Measurements from ENCODE around the gene HAGHL.
"Not testable (repeated sequence)": the region's sequence is repeated elsewhere in the genome, so short reads cannot be mapped to it uniquely, and the experiment has no call there.

The HAGHL gene

GRCh38 chr16:736936-737481 is 10.1 kb downstream of the HAGHL start:
- DNase-seq: no peak

GRCh38 chr16:739560-740458 is 12.9 kb downstream of the HAGHL start:
- no peak for DNase-seq

- no peak for DNase-seq
Measured at GRCh38 chr16:740459-740763, 13.5 kb downstream of the HAGHL start.

- peak; percentile 89 to 93 for DNase-seq
Measured at GRCh38 chr16:740764-741505, 14.0 kb downstream of the HAGHL start, which contains the start of gene CIAO3. Gene CIAO3, minus strand, starts transcription at chr16:740997. Its CDS starts 12 bp downstream, at chr16:740985.

GRCh38 chr16:741986-742629 is 15.2 kb downstream of the HAGHL start:
- no peak for DNase-seq

GRCh38 chr16:742894-743293 is 16.0 kb downstream of the HAGHL start:
- not testable (repeated sequence) for DNase-seq

GRCh38 chr16:743794-744500 is 17.0 kb downstream of the HAGHL start:
- no peak for DNase-seq

GRCh38 chr16:745739-746138 is 18.8 kb downstream of the HAGHL start:
- DNase-seq: no peak

- DNase-seq: no peak
Measured at GRCh38 chr16:746637-747036, 19.7 kb downstream of the HAGHL start.

GRCh38 chr16:747978-748746 is 21.3 kb downstream of the HAGHL start:
- DNase-seq: no peak

- no peak for DNase-seq
Measured at GRCh38 chr16:749010-749409, 22.1 kb downstream of the HAGHL start.

- no peak for DNase-seq
Measured at GRCh38 chr16:750485-750884, 23.6 kb downstream of the HAGHL start.

- no peak for DNase-seq
Measured at GRCh38 chr16:751152-752006, 24.5 kb downstream of the HAGHL start.

GRCh38 chr16:752007-752312 is 25.1 kb downstream of the HAGHL start:
- DNase-seq: no peak

GRCh38 chr16:754121-754607 is 27.3 kb downstream of the HAGHL start:
- not testable (repeated sequence) for DNase-seq

- DNase-seq: peak in 1 of 2 donors; percentile 29
Measured at GRCh38 chr16:754656-755055, 27.8 kb downstream of the HAGHL start.

GRCh38 chr16:756428-756827 is 29.5 kb downstream of the HAGHL start:
- no peak for DNase-seq

- no peak for DNase-seq
Measured at GRCh38 chr16:759110-759910, 32.4 kb downstream of the HAGHL start.

GRCh38 chr16:760065-760464 is 33.2 kb downstream of the HAGHL start:
- no peak for DNase-seq
